Naive thymus-derived CD8-positive, alpha-beta T cell (primary cell): ENCODE measurements around the gene B3GNT4. TPM values are rescaled to one million over a fixed set of nuclear protein-coding genes. Genes with fewer than 3 reads are reported as not detected.

Experiments
- ATAC-seq, 2 donors: fragments of 150-1000 bp; cut with Tn5 transposase in 1 of 2; sonication (Bioruptor Pico), chemical (Tn5 transposase) in 1 of 2; 1 replicate in 1 of 2; 2 replicates in 1 of 2; pipeline ENCODE4 v1.10.0; 2021; ENCODE audit warnings: mild to moderate bottlenecking in 2 of 2, moderate library complexity in 2 of 2
- POLR2A ChIA-PET: fragments of 350-600 bp; sonication (Branson Sonifier 250); formaldehyde crosslinking; loops from one replicate; lab custom pipeline; 2021; ENCODE audit warnings: antibody characterized with exemption; lab: Charles Lee
- DNase-seq, 10 donors: peaks; one replicate each; pipeline versions ENCODE4 v3.0.0 to v3.0.0-alpha.2; 2020 to 2022
- H3K27ac Mint-ChIP-seq, 10 donors: one replicate each; pipeline ENCODE4 v1.8.0; 2020 to 2022; ENCODE audit warnings: mild to moderate bottlenecking in 10 of 10, mixed read lengths in 10 of 10, moderate library complexity in 4 of 10, inconsistent platforms in 1 of 10
- H3K27me3 Mint-ChIP-seq, 5 donors: one replicate each; pipeline ENCODE4 v1.8.0; 2021 to 2022; ENCODE audit warnings: mixed read lengths in 5 of 5
- H3K36me3 Mint-ChIP-seq, 3 donors: one replicate each; pipeline ENCODE4 v1.8.0; 2020 to 2022; ENCODE audit warnings: mixed read lengths in 3 of 3, mild to moderate bottlenecking in 2 of 3, inconsistent platforms in 1 of 3
- H3K4me1 Mint-ChIP-seq, 4 donors: one replicate each; pipeline ENCODE4 v1.8.0; 2021 to 2022; ENCODE audit warnings: mixed read lengths in 4 of 4
- H3K4me3 Mint-ChIP-seq, 10 donors: one replicate each; pipeline ENCODE4 v1.8.0; 2020 to 2022; ENCODE audit warnings: mild to moderate bottlenecking in 10 of 10, mixed read lengths in 10 of 10, moderate library complexity in 6 of 10, inconsistent platforms in 1 of 10
- H3K9me3 Mint-ChIP-seq, 9 donors: one replicate each; pipeline ENCODE4 v1.8.0; 2020 to 2022; ENCODE audit warnings: mixed read lengths in 9 of 9, mild to moderate bottlenecking in 3 of 9, inconsistent platforms in 1 of 9, moderate library complexity in 1 of 9
- polyA plus RNA-seq, 3 donors: library from polyadenylated mRNA; unstranded; fragments of 300-500 nt; fragmentation: Illumina TruSeq; gene quantifications; one replicate each; pipeline ENCODE4 v1.2.3, GENCODE V29; 2021
- total RNA-seq, 8 experiments: library from RNA in 2 of 8; stranded (reverse) in 2 of 8; gene quantifications; one replicate each; pipeline ENCODE4 v1.2.3 and lab custom pipeline; 2021 to 2026

The B3GNT4 gene
- total RNA-seq (not detected), polyA plus RNA-seq (under 1 TPM in 2 of 3 donors, not detected in 1; 0.12 to 0.25 TPM), total RNA-seq (lab: John Stamatoyannopoulos, UW) (0 to 0.26 (median 0.07) reads per million in 6 experiments)

- peaks cover 0 to 11% (median 2%) of the 10 kb centered on the region in 3 donors for H3K36me3 Mint-ChIP-seq
- POLR2A ChIA-PET: interaction anchor here (0.7 to 1.8 kb wide), 2 partner anchors 12 to 23 kb away, joined by 3 to 8 read pairs; partner anchors contain the start of gene DIABLO
- no peaks in the 10 kb centered on the region for H3K9me3 Mint-ChIP-seq
- ATAC-seq (peak; percentile 76 to 79), DNase-seq (peak; percentile 45 to 82 (median 64))
- peak within 1 kb of the TSS; percentile 69 to 90 (median 82) for H3K4me3 Mint-ChIP-seq
- peaks cover 10 to 17% (median 13%) of the 10 kb centered on the region in 4 donors for H3K4me1 Mint-ChIP-seq
- peaks cover 0 to 25% (median 2%) of the 10 kb centered on the region in 5 donors for H3K27me3 Mint-ChIP-seq
- peak within 1 kb of the TSS in 3 of 10 donors; percentile 27 to 86 (median 62) for H3K27ac Mint-ChIP-seq
Measured at GRCh38 chr12:122203301-122204166, at the start of gene B3GNT4. Gene B3GNT4 (plus strand): TSS chr12:122203709. CDS start chr12:122204619, 910 bp downstream.

GRCh38 chr12:122155705-122156104, 47.8 kb upstream of the B3GNT4 start:
- POLR2A ChIA-PET: no interaction called here
- ATAC-seq (no peak), DNase-seq (no peak)
- no peaks in the 10 kb centered on the region for H3K9me3 Mint-ChIP-seq
- no peaks in the 10 kb centered on the region for H3K27me3 Mint-ChIP-seq
- H3K27ac Mint-ChIP-seq: peak overlapping the region in 1 of 10 donors; percentile 53
- no peak overlapping the region for H3K4me3 Mint-ChIP-seq
- peaks cover 0 to 2% (median under 1%) of the 10 kb centered on the region in 4 donors for H3K4me1 Mint-ChIP-seq
- peaks cover 0 to 10% (median 0%) of the 10 kb centered on the region in 3 donors for H3K36me3 Mint-ChIP-seq

GRCh38 chr12:122158700-122159285, 44.7 kb upstream of the B3GNT4 start:
- H3K4me1 Mint-ChIP-seq: peaks cover 2 to 16% (median 11%) of the 10 kb centered on the region in 4 donors
- POLR2A ChIA-PET: no interaction called here
- DNase-seq (no peak), ATAC-seq (no peak)
- no peaks in the 10 kb centered on the region for H3K9me3 Mint-ChIP-seq
- H3K4me3 Mint-ChIP-seq: no peak overlapping the region
- H3K36me3 Mint-ChIP-seq: peaks cover 0 to 12% (median 0%) of the 10 kb centered on the region in 3 donors
- no peak overlapping the region for H3K27ac Mint-ChIP-seq
- H3K27me3 Mint-ChIP-seq: no peaks in the 10 kb centered on the region

- peaks cover 2 to 16% (median 12%) of the 10 kb centered on the region in 4 donors for H3K4me1 Mint-ChIP-seq
- H3K9me3 Mint-ChIP-seq: no peaks in the 10 kb centered on the region
- H3K4me3 Mint-ChIP-seq: no peak overlapping the region
- no peaks in the 10 kb centered on the region for H3K27me3 Mint-ChIP-seq
- DNase-seq: no peak
- no peak for ATAC-seq
- H3K36me3 Mint-ChIP-seq: peaks cover 0 to 12% (median 0%) of the 10 kb centered on the region in 3 donors
- POLR2A ChIA-PET: no interaction called here
- peak overlapping the region in 1 of 10 donors; percentile 43 for H3K27ac Mint-ChIP-seq
Measured at GRCh38 chr12:122159882-122160281, 43.6 kb upstream of the B3GNT4 start.

GRCh38 chr12:122160761-122161160, 42.7 kb upstream of the B3GNT4 start:
- Mint-ChIP-seq H3K4me1 (peaks cover 2 to 16% (median 13%) of the 10 kb centered on the region in 4 donors), H3K36me3 (peaks cover 0 to 10% (median 0%) of the 10 kb centered on the region in 3 donors), H3K9me3 (no peaks in the 10 kb centered on the region), H3K4me3 (no peak overlapping the region), H3K27ac (peak overlapping the region in 1 of 10 donors; percentile 14), H3K27me3 (no peaks in the 10 kb centered on the region)
- POLR2A ChIA-PET: no interaction called here
- DNase-seq (no peak), ATAC-seq (no peak)

- POLR2A ChIA-PET: no interaction called here
- Mint-ChIP-seq H3K27me3 (no peaks in the 10 kb centered on the region), H3K4me1 (peaks cover 2 to 16% (median 13%) of the 10 kb centered on the region in 4 donors), H3K27ac (peak overlapping the region in 3 of 10 donors; percentile 46 to 76 (median 74)), H3K9me3 (no peaks in the 10 kb centered on the region), H3K4me3 (peak overlapping the region in 2 of 10 donors; percentile 15 to 56), H3K36me3 (peaks cover 0 to 5% (median 0%) of the 10 kb centered on the region in 3 donors)
- DNase-seq (peak in 2 of 10 donors; percentile 16 to 27), ATAC-seq (no peak)
Measured at GRCh38 chr12:122161682-122162081, 41.8 kb upstream of the B3GNT4 start.

GRCh38 chr12:122162976-122163375, 40.5 kb upstream of the B3GNT4 start:
- Mint-ChIP-seq H3K36me3 (peaks cover 0 to 5% (median 0%) of the 10 kb centered on the region in 3 donors), H3K4me1 (peaks cover 2 to 17% (median 13%) of the 10 kb centered on the region in 4 donors), H3K27ac (peak overlapping the region in 1 of 10 donors; percentile 76), H3K4me3 (peak overlapping the region in 2 of 10 donors; percentile 33 to 45), H3K9me3 (no peaks in the 10 kb centered on the region), H3K27me3 (no peaks in the 10 kb centered on the region)
- DNase-seq (no peak), ATAC-seq (no peak)
- POLR2A ChIA-PET: no interaction called here

- DNase-seq: no peak
- H3K9me3 Mint-ChIP-seq: no peaks in the 10 kb centered on the region
- H3K27me3 Mint-ChIP-seq: no peaks in the 10 kb centered on the region
- ATAC-seq: no peak
- POLR2A ChIA-PET: interaction anchor here (0.6 to 0.7 kb wide), 3 partner anchors 23 to 789 kb away, joined by 4 to 6 read pairs (median 5); no protein-coding TSS in a partner anchor
- peak overlapping the region in 3 of 10 donors; percentile 29 to 83 (median 41) for H3K27ac Mint-ChIP-seq
- peaks cover 2 to 16% (median 11%) of the 10 kb centered on the region in 4 donors for H3K4me1 Mint-ChIP-seq
- no peaks in the 10 kb centered on the region for H3K36me3 Mint-ChIP-seq
- H3K4me3 Mint-ChIP-seq: peak overlapping the region in 2 of 10 donors; percentile 29 to 50
Measured at GRCh38 chr12:122166422-122167349, 36.8 kb upstream of the B3GNT4 start.

- ATAC-seq (no peak), DNase-seq (no peak)
- H3K27me3 Mint-ChIP-seq: no peaks in the 10 kb centered on the region
- H3K4me3 Mint-ChIP-seq: peak overlapping the region in 1 of 10 donors; percentile 50
- H3K4me1 Mint-ChIP-seq: peaks cover 0 to 10% (median 4%) of the 10 kb centered on the region in 4 donors
- POLR2A ChIA-PET: no interaction called here
- peak overlapping the region in 1 of 10 donors; percentile 83 for H3K27ac Mint-ChIP-seq
- H3K36me3 Mint-ChIP-seq: no peaks in the 10 kb centered on the region
- no peaks in the 10 kb centered on the region for H3K9me3 Mint-ChIP-seq
Measured at GRCh38 chr12:122167356-122167925, 36.1 kb upstream of the B3GNT4 start.

- no peaks in the 10 kb centered on the region for H3K9me3 Mint-ChIP-seq
- no peak overlapping the region for H3K4me3 Mint-ChIP-seq
- ATAC-seq (no peak), DNase-seq (no peak)
- no peak overlapping the region for H3K27ac Mint-ChIP-seq
- peaks cover 0 to 4% (median 0%) of the 10 kb centered on the region in 4 donors for H3K4me1 Mint-ChIP-seq
- no peaks in the 10 kb centered on the region for H3K27me3 Mint-ChIP-seq
- H3K36me3 Mint-ChIP-seq: no peaks in the 10 kb centered on the region
- POLR2A ChIA-PET: interaction anchor here (0.6 kb wide), 1 partner anchor 1627 kb away, joined by 3 read pairs; no protein-coding TSS in a partner anchor
Measured at GRCh38 chr12:122168492-122168891, 35.0 kb upstream of the B3GNT4 start.

- ATAC-seq (no peak), DNase-seq (no peak)
- Mint-ChIP-seq H3K9me3 (no peaks in the 10 kb centered on the region), H3K36me3 (no peaks in the 10 kb centered on the region), H3K27me3 (peaks cover 0 to 3% (median 0%) of the 10 kb centered on the region in 5 donors), H3K27ac (no peak overlapping the region), H3K4me3 (no peak overlapping the region), H3K4me1 (peaks cover 0 to 2% (median 0%) of the 10 kb centered on the region in 4 donors)
- POLR2A ChIA-PET: interaction anchor here (0.7 kb wide), 1 partner anchor 126 kb away, joined by 3 read pairs; no protein-coding TSS in a partner anchor
Measured at GRCh38 chr12:122171399-122171798, 32.1 kb upstream of the B3GNT4 start.
